Keratinocyte (primary cell): ENCODE measurements around the gene MUL1. TPM values are rescaled to one million over a fixed set of nuclear protein-coding genes. Genes with fewer than 3 reads are reported as not detected.

Source experiments
- DNase-seq: peaks from one replicate; pipeline ENCODE4 v3.0.0-alpha.2; 2011; ENCODE audit warnings: low read depth, missing footprints, low spot score
- FAIRE-seq: peaks from 2 replicates; lab custom pipeline; 2011; peaks lifted over from hg19 to GRCh38; lab: Jason Lieb, UNC
- H2AFZ ChIP-seq: 2 replicates; pipeline ENCODE4 v1.6.0; 2012; ENCODE audit warnings: low read length, control low read depth, inconsistent platforms; ENCODE audit not compliant: control insufficient read depth
- H3K27ac ChIP-seq: 2 replicates; pipeline ENCODE4 v1.5.1; 2011; ENCODE audit warnings: low read length; ENCODE audit not compliant: control insufficient read depth, insufficient read depth
- H3K27me3 ChIP-seq: 3 replicates; pipeline ENCODE4 v1.6.0; 2011; ENCODE audit warnings: low read length; ENCODE audit not compliant: control insufficient read depth, insufficient read depth; ENCODE audit errors: extremely low read depth
- H3K36me3 ChIP-seq, 2 experiments: 2 replicates in 1 of 2; 3 replicates in 1 of 2; pipeline ENCODE4 v1.5.1; 2011; ENCODE audit warnings: low read length in 2 of 2, mild to moderate bottlenecking in 1 of 2; ENCODE audit not compliant: control insufficient read depth in 2 of 2, insufficient read depth in 2 of 2; ENCODE audit errors: extremely low read depth in 1 of 2
- H3K4me1 ChIP-seq: 3 replicates; pipeline ENCODE4 v1.5.1; 2011; ENCODE audit warnings: low read length; ENCODE audit not compliant: control insufficient read depth, insufficient read depth; ENCODE audit errors: extremely low read depth
- H3K4me2 ChIP-seq: 3 replicates; pipeline ENCODE4 v1.6.0; 2011; ENCODE audit warnings: low read depth, low read length; ENCODE audit not compliant: control insufficient read depth, insufficient read depth; ENCODE audit errors: extremely low read depth
- H3K4me3 ChIP-seq, 3 experiments: fragments of 200-600 bp in 1 of 3; sonication (generic) in 1 of 3; 2 replicates in 2 of 3; 3 replicates in 1 of 3; pipeline ENCODE4 v1.5.1; 2011 to 2016; ENCODE audit warnings: low read length in 3 of 3, mild to moderate bottlenecking in 3 of 3, control low read depth in 2 of 3, inconsistent platforms in 1 of 3, low read depth in 1 of 3, mixed read lengths in 1 of 3, mixed run types in 1 of 3, moderate library complexity in 1 of 3; ENCODE audit not compliant: control insufficient read depth in 2 of 3, insufficient read depth in 2 of 3; ENCODE audit errors: extremely low read depth in 1 of 3
- H3K79me2 ChIP-seq: 2 replicates; pipeline ENCODE4 v1.6.0; 2012; ENCODE audit warnings: low read length; ENCODE audit not compliant: control insufficient read depth, insufficient read depth
- H3K9ac ChIP-seq: 3 replicates; pipeline ENCODE4 v1.6.0; 2011; ENCODE audit warnings: low read length; ENCODE audit not compliant: control insufficient read depth, insufficient read depth; ENCODE audit errors: extremely low read depth
- H3K9me1 ChIP-seq: 3 replicates; pipeline ENCODE4 v1.6.0; 2011; ENCODE audit warnings: low read length; ENCODE audit not compliant: control insufficient read depth, insufficient read depth; ENCODE audit errors: extremely low read depth
- H3K9me3 ChIP-seq: 2 replicates; pipeline ENCODE4 v1.5.1; 2012; ENCODE audit warnings: low read depth, low read length; ENCODE audit not compliant: control insufficient read depth
- H4K20me1 ChIP-seq: 3 replicates; pipeline ENCODE4 v1.6.0; 2011; ENCODE audit warnings: low read length; ENCODE audit not compliant: control insufficient read depth, insufficient read depth; ENCODE audit errors: extremely low read depth
- EZH2 ChIP-seq: IDR thresholded peaks from one replicate; pipeline ENCODE4 v1.6.1; 2012; ENCODE audit warnings: inconsistent platforms, mild to moderate bottlenecking, low read length, moderate library complexity
- dilution Hi-C: fragments of 300-500 bp; cut with MboI; formaldehyde crosslinking; loops from one replicate; pipeline ENCODE4 v1.7.0; 2020; ENCODE audit warnings: low sequenced_read_pairs; ENCODE audit not compliant: extremely low pct_ligation_motif_present
- polyA plus RNA-seq, 5 experiments: library from polyadenylated mRNA; depleted of rRNA in 3 of 5; stranded (reverse) in 3 of 5; stranded (forward) in 1 of 5; unstranded in 1 of 5; fragments of >200 nt; gene quantifications; 1 replicate in 1 of 5; 2 replicates in 3 of 5; 3 replicates in 1 of 5; pipeline versions ENCODE4 v1.2.1 to v1.2.3, GENCODE V29; 2011 to 2012; ENCODE audit warnings: missing spikeins in 2 of 5, low read depth in 1 of 5, low replicate concordance in 1 of 5
- TF ChIP-seq, protein P1 (sequence below), 3 experiments: IDR thresholded peaks in 1 of 3; conservative IDR thresholded peaks in 1 of 3; optimal IDR thresholded peaks in 1 of 3; 2 replicates in 2 of 3; 3 replicates in 1 of 3; pipeline versions ENCODE3 to v1.5.1; 2011; ENCODE audit warnings: low read length in 3 of 3, mild to moderate bottlenecking in 3 of 3, moderate library complexity in 2 of 3, control low read depth in 1 of 3, inconsistent platforms in 1 of 3; ENCODE audit not compliant: insufficient read depth in 2 of 3; ENCODE audit errors: extremely low read depth in 1 of 3

The MUL1 gene
- polyA plus RNA-seq, 1 donor (not counting 4 experiments of a cell fraction or from before 2014, with no cell fraction given): 28.2 TPM

- dilution Hi-C loops: no loop called here
- Histone ChIP-seq H3K4me3 (no peak overlapping the region), H3K9me1 (no peaks in the 10 kb centered on the region), H2AFZ (no peak overlapping the region), H3K27ac (no peak overlapping the region), H3K27me3 (peaks cover 7% of the 10 kb centered on the region), H3K4me1 (no peaks in the 10 kb centered on the region), H3K79me2 (no peaks in the 10 kb centered on the region), H4K20me1 (no peaks in the 10 kb centered on the region), H3K36me3 (no peaks in the 10 kb centered on the region), H3K9me3 (no peaks in the 10 kb centered on the region), H3K4me2 (no peak overlapping the region), H3K9ac (no peak overlapping the region)
- FAIRE-seq: no peak
- TF ChIP-seq EZH2: no peak
- TF ChIP-seq, protein P1, sequence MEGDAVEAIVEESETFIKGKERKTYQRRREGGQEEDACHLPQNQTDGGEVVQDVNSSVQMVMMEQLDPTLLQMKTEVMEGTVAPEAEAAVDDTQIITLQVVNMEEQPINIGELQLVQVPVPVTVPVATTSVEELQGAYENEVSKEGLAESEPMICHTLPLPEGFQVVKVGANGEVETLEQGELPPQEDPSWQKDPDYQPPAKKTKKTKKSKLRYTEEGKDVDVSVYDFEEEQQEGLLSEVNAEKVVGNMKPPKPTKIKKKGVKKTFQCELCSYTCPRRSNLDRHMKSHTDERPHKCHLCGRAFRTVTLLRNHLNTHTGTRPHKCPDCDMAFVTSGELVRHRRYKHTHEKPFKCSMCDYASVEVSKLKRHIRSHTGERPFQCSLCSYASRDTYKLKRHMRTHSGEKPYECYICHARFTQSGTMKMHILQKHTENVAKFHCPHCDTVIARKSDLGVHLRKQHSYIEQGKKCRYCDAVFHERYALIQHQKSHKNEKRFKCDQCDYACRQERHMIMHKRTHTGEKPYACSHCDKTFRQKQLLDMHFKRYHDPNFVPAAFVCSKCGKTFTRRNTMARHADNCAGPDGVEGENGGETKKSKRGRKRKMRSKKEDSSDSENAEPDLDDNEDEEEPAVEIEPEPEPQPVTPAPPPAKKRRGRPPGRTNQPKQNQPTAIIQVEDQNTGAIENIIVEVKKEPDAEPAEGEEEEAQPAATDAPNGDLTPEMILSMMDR (optimal IDR thresholded peaks at IDR 0.05 in 1 of 3, IDR thresholded peaks at IDR 0.05 in 1 of 3, conservative IDR thresholded peaks at IDR 0.05 in 1 of 3; ENCODE audit: extremely low read depth in 1 of 3, insufficient read depth in 2 of 3, low read length in 3 of 3): no peak
- no peak for DNase-seq
Observed at GRCh38 chr1:20458717-20459116, 49.2 kb downstream of the MUL1 start.

DNA sequence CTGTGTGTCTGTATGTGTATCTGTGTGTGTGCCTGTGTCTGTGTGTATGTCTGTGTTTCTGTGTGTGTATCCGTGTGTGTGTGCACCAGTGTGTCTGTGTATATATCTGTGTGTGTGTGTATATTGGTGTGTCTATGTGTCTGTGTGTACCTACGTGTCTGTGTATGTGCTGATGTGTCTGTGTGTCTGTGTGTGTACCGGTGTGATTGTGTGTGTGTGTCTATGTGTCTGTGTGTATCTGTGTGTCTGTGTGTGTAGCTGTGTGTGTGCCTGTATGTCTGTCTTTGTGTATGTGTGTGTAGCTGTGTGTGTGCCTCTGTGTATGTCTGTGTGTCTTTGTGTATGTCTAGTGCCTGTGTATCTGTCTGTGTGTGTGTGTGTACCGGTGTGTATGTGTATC lies 53.9 kb downstream of the MUL1 start:
- peaks cover 14% of the 10 kb centered on the region for H3K27me3 ChIP-seq
- no peak for FAIRE-seq
- dilution Hi-C loops: no loop called here

More for the DNA sequence above, 53.9 kb downstream of the MUL1 start:
- Histone ChIP-seq H3K4me3 (no peak overlapping the region), H3K4me1 (no peaks in the 10 kb centered on the region), H3K9me3 (no peaks in the 10 kb centered on the region), H3K79me2 (no peaks in the 10 kb centered on the region), H3K27ac (no peak overlapping the region), H3K9ac (no peak overlapping the region), H4K20me1 (no peaks in the 10 kb centered on the region), H2AFZ (no peak overlapping the region), H3K36me3 (no peaks in the 10 kb centered on the region), H3K9me1 (no peaks in the 10 kb centered on the region), H3K4me2 (no peak overlapping the region)
- DNase-seq: no peak
- TF ChIP-seq, protein P1 (optimal IDR thresholded peaks at IDR 0.05 in 1 of 3, IDR thresholded peaks at IDR 0.05 in 1 of 3, conservative IDR thresholded peaks at IDR 0.05 in 1 of 3; ENCODE audit: extremely low read depth in 1 of 3, insufficient read depth in 2 of 3, low read length in 3 of 3): no peak
- no peak for TF ChIP-seq EZH2
